Islet precursor cell (in vitro differentiated cells): ENCODE measurements around the gene PLEKHA7.
A peak's percentile ranks its signal among the peaks of the same experiment; 100 is the strongest.

Source experiments
- DNase-seq: peaks from one replicate; pipeline ENCODE4 v3.0.0-alpha.2; 2018

PLEKHA7 gene

DNA sequence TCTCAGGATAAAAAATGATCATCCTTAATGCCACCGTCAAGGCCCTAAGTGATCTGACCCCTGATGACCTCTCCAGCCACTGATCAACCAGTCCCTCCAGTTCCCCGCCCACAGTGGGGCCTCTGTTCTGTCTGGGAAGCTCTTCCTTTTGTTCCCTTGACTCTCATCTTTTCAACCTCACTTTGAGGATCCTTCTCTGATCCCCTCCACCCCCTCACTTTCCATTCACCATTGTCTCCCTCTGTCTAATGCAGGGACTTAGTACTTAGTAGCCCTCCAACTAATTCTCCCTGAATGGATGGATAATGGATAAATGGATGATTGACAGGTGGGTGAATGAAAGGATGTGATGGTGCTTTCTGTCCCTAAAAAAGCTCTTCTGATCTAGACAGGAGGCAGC is 230.1 kb downstream of the PLEKHA7 start:
- no peak for DNase-seq

DNA sequence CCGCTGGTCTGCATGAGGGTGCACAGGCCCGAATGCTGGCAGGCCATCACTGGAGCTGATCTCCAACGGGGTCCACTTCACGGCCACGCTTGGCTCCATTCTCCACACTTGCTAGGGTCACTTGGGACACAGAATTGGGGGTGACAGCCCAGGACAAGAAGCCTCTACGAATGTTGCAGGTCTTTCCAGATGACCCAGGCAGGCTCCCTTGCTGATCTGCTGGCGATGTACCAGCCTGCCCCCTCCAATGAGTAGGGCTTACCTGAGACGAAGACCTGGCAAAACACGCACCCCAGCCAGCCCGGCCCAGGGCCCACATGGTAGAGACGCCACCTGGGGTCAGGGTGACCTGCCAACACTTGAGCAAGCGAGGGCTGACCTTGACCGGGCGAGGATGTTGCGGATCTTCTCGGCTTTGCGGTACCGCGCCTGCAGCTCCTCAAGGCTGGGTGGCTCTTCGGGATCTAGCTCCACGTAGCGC is 230.9 kb downstream of the PLEKHA7 start:
- no peak for DNase-seq

DNA sequence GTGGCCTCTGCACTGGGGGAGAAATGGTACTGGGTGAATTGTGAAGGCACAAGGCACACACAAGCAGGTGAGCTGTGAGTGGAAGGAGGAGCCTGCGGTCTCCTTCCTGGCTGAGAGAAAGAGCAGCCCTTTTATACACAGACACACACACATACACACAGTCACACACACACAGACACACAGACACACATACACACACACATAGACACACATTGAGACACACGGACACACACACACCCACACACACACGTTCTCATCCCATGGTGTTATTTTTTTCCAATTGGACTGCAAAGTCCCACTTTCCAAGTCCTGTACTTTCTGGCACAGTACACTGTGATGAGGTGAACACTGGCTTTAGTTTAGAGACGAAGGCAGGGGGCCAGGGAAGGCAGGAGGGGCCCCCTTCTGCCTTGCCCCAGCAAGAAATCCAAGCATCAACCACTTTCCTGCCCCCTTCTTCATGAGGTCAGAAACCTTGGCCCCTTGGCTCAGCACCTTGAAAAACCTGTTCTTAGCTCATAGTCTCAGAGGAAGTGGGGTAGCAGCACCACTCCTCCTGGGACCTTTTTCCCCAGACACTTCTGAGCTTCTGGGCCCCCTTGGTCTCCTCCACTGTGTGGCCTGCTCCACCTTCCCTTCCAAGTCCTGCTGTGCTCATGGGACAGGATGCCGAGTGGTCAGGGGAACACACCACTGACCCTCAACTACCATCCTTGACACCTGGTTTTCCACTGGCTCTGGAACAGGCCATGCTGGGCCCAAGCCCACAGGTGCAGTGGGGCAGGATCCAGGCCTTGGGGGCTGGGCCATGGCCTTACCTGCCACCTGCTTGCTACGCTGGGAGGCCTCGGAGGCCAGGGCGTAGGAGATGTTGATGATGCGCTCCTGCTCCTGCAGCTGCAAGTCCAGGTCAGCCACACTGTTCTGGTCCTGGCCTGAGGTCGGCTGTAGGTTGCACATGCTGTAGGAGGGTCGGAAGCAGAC is 232.0 kb downstream of the PLEKHA7 start:
- no peak for DNase-seq

DNA sequence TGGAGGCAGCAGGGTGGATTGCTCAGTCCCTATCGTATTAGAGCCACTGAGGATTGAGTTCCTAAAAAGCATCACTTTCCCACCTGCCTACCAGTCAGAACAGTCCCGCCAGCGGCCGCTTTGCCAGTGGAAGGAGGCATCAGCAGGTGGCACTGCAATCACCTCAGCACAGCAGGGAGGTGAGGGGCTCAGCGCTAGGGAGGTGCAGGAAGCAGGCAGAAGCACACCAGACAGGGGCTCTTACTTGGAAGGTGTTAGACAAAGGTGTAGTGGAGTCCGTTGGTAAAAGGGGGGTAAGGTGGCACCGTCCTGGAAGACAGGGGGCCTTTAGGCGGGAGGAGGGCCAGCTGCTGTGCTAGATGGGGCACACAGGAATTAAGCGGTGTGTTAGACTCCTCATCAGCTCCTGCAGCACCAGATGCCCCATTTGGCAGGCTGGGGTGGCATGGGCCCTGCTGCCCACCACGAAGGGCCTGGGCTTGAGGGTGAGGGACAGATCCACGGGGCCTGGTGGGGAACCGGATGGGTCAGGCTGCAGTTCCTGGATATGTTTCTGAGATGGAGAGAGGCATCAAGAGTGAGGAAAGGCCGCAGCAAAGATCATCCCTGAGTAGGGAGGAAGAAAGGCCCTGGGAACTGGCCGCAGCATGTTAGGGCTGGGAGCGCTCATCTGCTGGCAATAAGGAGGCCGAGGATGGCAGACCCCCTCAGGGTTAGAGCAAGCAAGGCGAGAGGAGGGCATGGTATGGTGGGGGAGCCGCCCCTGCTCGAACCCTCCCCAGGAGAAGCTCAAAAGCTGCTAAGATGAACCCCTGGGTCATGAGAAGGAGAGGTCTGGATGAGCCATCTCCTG is 233.3 kb downstream of the PLEKHA7 start:
- DNase-seq: peak; percentile 43

DNA sequence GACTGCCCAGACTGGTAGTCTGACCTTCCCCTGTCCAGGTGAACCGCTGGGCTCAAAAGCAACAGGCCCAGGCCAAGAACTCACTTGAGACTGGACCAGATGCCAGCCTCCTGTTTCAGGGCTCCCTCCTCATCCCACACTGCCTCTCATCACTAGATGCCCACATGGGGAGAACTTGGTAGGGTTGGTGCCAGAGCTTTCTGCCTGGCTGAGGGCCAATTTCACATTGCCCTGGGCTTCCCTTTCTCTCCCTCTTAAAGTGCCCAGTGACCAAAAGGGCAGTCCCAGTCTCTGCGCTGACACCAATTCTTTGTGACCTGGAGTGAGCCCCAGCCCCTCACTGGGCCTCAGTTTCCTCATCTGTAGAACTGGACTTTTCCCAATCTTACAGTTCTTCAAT is 234.1 kb downstream of the PLEKHA7 start:
- no peak for DNase-seq

DNA sequence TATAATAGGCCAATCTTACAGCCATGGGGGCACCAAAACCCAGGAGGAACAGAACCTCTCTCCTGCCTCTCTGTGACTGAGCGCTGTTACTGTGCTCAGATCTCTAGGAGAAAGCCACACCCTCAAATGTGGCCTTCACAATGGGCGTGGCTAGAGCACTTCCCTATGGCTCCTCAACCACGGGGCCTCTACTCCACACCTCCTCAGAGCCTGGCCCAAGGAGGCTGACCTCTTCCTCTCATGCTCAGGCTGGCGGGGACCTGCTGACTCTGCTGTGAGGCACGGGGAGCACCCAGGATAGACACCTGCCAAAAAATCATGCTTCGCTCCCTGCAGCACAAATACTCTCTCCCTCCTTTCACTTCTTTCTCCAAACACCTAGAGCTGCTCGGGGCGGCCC is 234.8 kb downstream of the PLEKHA7 start:
- DNase-seq: peak; percentile 46

DNA sequence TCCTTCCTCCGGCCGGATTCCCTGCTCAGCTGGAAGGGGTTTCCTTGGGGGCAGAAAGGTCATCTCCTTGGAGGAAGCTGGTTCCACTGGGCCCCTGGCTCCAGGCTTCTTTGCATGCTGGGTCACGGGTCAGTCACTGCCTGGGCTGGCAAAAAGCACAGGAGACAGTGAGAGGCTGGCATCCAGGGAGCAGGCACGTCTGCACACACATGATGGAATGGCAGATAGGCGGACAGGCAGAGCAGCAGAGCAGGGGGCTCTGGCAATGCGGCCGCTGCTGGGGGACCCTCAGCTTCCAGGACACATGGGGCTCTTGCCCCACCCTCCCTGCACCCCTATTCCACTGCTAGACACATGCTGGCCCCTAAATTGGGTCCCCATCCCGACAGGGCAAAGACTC is 235.3 kb downstream of the PLEKHA7 start:
- DNase-seq: no peak

DNA sequence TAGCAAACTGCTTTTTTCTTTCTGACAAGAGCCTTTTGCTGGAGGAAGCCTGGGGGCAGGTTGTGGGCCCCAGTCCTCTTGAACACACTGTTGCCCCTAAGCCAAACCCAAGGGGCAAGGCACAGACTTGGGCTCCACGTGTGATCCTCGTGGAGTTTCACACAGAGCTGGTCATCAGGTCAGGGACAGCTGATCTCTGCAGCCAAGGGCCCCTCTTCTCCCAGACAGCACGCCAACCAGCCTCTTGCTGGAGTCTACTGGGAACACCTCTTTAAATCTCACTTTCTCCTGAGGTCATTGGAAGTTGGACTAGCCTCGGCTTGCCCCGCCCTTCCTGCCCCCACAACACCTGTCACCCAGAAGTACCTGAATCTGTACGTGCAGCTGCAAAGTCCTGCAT is 235.9 kb downstream of the PLEKHA7 start:
- DNase-seq: no peak

DNA sequence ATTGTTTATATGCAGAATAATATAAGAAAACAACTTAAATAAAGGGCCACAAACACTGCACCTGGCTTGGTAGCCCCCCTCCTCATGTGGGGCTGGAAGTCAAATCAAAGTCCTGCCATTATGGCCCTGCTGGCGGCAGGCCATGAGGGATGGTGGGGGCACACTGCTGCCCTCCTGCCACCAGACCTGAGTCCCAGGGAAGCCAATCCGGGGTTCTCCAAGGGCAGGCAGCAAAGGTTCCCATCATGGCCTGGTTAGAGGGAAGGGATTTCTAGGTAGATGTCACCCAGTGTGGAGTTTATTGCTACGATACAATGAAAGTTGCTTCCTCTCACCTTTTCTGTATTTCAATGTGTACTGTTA is 236.6 kb downstream of the PLEKHA7 start:
- DNase-seq: no peak

DNA sequence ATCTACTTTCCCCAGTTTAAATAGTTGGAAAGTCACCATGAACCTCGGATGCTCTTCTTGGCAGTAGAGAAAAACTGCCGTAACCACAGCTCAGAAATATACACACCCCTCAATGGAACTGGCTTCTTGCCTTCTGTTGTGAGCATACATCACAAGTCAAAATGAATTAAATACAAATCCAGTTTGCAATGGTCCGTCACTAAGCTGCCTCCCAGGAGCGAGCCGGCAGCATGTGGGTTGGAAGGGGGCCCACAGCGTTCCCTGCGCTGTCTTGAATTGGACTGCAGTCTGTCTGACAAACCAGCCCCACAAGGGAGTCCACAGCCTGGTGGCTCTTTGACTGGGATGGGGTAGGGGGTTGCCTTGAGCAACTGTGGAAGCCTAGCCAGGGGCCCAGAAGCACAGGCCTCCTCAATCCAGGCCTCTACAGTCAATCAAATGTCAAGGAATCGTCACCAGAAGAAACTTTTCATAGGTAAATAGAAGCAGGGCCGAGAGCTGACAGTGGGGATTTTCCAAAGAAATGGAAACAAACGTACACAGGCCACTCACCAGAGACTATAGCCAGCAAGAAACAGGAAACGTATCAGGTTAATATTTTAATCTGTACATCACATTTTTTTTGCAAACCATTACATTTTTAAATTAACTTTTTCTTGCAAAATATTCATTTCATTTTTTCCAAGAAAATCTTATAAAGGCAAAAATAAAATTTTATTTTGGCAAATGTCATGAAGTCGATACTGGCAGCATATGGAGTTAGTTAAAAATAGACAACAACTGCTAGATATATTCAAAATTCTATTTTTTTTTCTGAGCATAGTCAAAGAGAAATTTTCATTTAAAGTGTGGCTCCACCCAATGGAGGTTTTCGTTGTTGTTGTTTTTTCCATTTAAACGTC is 237.3 kb downstream of the PLEKHA7 start:
- DNase-seq: no peak

DNA sequence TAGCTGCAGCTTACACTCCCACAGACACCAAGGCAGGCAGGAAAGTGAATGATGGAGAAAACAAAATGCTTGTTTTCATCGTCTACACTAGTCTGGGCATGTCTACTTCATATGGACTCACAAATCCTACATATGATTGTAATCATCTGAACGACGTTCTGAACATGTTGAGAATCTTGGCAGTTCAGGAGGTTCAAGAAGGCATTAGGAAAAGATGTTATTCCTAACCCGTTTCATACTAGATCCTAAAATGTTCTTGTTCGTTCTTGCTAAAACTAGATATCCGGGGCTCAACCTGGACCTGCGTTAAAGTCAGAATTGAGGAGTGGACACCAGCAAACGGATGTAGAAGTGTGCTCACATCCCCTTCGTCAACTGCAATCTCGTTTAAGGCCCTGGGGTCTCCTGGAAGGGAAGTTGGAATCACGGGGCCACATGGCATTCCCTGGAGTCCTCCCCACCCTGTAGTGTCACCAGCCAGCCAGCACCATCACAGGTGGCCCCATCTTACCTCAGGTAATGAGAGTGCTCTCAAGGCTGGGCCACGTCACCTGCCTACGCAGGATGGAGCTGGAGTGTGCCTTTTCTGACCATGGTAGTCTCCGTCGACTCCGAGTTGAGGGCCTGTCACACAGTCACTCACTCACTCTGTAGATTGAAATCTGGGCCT is 238.5 kb downstream of the PLEKHA7 start:
- DNase-seq: no peak

DNA sequence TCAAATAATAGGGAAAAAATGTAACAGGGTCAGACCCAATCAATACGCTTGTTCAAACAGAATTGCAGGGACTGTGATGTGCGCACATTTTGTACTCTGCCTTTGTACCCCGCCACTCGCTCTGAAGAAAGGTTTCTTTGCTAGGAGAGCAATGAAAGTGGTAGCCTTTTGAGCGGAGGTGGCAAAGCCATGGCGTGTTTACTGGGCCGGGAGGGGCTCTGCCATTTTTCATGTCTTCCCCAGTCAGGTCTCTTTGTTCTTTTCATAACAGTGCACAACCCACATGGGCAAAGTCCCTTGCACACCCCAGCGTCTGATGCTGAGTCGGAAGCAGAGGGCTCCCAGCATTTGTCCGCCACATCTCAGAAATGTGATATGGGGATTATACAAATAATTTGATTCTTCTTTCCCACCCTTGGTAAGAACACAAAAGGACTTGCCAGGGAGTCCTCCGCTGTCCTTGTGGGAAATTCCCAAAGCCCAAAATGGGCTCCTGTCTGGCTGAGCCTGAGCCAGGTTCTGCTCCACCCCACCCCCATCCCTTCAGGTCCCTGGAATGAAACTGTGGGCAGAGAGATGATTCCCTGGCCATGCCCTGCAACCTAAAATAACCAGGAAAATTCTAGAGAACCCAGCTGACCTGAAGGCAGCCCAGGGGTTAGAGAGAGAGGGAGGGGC is 239.1 kb downstream of the PLEKHA7 start:
- DNase-seq: no peak

DNA sequence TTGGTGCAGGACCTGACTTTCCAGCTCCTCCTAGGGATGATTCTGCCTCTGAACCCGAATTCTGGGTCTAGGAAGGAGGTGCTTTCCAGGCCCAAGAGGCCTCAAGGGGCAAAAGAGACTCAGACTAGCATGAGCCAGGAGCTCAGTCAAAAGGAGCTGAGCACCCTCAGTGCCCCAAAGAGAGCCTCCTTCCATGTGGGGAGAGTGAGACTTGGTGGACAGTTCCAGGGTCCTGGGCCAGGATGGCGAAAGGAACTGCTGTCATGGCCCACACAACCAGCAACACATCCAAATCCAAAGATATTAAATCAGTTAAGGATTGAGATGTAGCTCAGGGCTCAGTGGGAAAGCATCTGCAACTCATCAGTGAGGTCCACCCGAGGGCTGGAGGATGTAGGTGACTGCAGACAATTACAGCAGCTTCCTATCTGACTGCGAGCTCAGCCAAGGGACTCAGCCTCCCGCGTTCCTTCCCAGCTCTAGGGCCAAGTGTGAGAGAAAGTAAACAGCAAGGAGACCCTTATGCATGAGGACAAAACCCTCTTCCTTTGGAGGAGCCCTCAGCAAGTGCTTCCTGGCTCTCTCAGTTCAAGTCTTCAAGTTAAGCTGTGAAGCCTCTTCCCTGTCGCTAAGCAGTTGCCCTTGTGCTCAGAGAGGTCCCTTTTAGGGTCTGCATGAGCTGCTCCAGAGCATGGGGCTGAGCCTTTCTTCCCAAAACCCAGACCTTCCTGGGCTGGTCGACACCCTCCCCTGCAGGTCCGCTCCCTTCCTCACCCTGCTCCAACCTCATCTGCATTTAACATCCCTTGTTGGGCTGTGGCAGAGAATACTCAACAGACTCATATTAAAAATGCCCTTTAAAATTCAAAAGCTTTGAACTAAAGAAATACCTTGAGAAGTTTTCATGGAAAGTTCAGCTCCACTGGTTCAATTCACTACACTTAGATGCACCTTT is 240.0 kb downstream of the PLEKHA7 start:
- no peak for DNase-seq

DNA sequence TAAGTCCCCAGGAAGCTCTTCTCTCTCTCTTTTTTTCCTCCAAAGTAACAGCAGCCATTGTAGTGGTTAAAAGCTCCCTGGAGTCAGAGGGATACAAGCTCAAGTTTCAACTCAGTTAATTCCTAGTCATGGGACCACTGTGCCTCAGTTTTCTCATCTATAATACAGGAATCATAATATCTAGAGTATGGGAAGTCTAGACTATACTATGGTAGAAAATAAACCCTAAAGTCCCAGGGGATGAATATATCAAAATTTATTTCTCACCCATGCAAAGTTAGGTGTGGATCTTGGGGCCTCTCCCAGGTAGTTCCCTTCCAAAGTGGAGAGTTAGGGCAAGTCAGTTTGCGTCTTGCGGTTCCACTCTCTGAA is 242.1 kb downstream of the PLEKHA7 start:
- no peak for DNase-seq

DNA sequence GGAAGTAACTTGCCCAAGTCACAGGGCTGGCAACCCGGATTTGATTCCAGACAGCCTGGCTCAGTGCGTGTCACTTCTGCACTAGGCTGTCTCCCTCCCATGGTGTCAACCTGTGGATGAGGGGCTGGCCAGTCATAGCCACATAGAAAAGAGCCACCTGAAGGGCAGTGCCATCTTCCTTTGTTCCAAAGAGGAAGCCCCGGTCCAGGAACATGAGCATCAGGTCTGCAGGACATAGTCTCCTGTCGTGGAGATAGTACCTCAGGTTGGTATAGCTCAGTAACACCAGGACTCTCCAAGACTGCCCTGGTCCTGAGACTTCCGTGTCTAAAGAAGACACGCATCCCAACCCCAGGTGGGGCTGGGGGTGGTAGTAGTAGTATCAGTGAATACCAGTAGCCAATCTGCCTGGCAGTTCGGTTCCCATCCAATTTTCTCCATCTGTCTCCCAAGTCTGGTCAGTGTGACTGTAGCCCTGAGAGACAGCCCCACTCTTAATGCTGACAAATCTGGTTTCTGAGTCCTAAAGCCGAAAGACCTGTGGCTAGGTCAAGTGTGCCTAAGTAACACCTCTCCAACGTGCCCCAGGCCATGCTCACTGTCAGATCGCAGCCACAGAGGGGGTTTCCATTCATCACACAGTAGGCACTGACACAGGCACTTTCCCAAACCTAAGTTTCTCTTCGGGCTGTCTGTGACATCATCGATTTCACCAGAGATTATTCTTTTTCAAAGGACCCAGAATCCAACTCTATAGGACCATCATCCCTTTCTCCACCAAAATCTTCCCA is 242.7 kb downstream of the PLEKHA7 start:
- no peak for DNase-seq

DNA sequence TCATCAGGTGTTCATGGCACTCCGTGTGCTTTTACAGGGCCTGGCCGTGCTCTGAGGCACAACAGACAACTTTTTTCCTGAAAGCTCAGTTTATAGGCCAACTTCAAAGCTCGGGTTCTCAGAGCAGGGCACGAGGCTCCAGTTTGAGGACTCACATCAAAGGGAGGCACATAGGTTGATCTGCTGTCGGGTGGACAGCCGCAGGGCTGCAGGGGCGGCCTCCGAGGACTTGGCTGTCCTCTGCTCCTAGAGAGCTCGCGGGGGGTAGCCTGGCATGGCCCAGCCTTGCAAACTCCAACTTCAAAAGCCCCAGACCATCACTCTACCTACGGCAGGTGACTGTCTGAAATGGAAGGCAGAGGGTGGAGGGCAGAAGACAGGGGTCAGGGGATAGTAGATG is 244.2 kb downstream of the PLEKHA7 start:
- no peak for DNase-seq

DNA sequence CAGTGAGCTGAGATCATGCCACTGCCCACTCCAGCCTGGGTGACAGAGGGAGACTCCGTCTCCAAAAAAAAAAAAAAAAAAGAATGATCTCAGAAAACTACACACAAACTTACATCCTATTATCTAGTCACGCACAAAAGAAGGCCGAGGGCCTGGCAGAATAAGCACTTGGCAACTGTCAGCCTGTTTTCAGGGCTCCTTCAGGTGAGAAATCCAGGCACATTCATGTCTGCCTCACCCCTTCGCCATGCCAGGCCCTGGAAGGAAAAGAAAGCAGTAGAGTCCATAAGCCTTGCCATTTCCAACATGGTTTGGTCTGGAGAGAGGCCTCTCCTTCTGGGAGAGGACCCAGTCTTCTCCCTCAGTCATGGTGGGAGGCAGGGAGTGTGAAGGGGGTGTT is 244.8 kb downstream of the PLEKHA7 start:
- no peak for DNase-seq

DNA sequence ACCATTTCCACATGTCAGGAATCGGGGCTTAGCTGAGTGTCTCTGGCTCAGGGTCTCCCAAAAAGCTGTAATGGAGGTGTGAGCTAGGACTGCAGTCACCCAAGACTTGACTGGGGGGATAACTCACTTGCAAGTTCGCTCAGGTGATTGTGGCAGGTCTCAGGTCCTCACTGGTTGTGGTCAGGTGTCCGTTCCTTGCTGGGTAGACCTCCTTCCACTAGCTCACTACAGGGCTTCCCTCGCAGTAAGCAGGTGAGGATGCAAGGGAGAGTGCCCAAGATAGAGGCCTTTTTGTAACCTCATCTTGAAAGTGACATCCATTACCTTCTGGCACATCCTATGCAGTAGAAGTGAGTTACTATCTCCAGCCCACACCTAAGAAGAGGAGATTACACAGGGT is 246.3 kb downstream of the PLEKHA7 start:
- no peak for DNase-seq

DNA sequence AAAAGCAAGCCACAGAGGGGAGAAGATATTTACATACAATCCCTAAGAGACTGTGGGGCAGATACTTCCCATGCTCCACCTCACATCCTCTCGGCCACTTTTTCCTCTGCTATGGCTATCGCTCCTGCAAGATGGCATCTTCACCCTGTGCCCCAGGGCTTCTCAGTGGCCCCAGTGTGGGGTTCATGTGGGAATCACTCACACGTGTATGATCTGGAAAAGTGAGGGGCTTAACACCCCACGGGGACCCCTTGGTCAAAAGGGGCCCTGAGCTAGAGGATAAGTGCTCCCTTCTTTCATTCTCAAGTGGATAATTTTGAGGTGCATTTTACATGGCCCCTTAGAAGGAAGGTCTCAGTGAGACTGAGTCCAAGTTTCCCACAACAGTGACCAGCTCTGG is 247.1 kb downstream of the PLEKHA7 start:
- no peak for DNase-seq

DNA sequence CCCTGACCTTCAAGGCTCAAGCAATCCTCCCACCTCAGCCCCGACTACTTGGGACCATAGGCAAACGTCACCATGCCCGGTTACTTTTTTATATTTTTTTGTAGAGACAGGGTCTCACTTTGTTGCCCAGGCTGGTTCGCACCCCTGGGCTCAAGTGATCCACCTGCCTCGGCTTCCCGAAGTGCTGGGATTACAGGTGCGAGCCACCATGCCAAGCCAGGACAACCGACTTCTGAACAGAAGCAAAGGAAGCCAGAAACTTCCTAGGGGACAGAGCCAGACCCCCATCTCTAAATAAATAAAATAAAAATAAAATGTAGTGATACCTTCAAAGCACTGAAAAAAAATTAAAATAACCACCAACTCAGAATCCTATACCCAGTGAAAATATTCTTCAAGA is 249.3 kb downstream of the PLEKHA7 start:
- no peak for DNase-seq
